H1 (cell line): ENCODE measurements around the gene FICD. TPM values are rescaled to one million over a fixed set of nuclear protein-coding genes. Genes with fewer than 3 reads are reported as not detected.

Source experiments
- FOSL1 ChIP-seq: IDR thresholded peaks from 2 replicates; pipeline ENCODE4 v1.6.1; 2011; ENCODE audit warnings: mild to moderate bottlenecking, low read depth, low read length, moderate library complexity; ENCODE audit not compliant: insufficient read depth
- polyA plus RNA-seq, 7 experiments: library from polyadenylated mRNA; depleted of rRNA in 3 of 7; stranded (reverse) in 5 of 7; unstranded in 2 of 7; fragments of >200 nt in 5 of 7; fragments of 200-250 nt in 2 of 7; gene quantifications; 1 replicate in 5 of 7; 2 replicates in 1 of 7; 4 replicates in 1 of 7; pipeline versions ENCODE4 v1.2.1 to v1.2.3, GENCODE V29; 2011 to 2013; ENCODE audit warnings: missing spikeins in 2 of 7, mixed read lengths in 2 of 7
- total RNA-seq: library from RNA; stranded (reverse); fragmentation: NEBNext Ultra II Directional; extraction: Animal tissue kit (Norgen Biotek cat#: 25700); gene quantifications from 2 replicates; pipeline ENCODE4 v1.2.1, GENCODE V29; 2021
- TF ChIP-seq, protein P1 (sequence below): fragments of 300-600 bp; sonication (generic); IDR thresholded peaks from 2 replicates; pipeline ENCODE4 v1.7.1; 2012; ENCODE audit warnings: low read length, moderate library complexity, mild to moderate bottlenecking, inconsistent platforms; ENCODE audit not compliant: insufficient replicate concordance

FICD gene
- total and polyA plus RNA-seq, 2 of the 8 experiments (the other 6 are each of a cell fraction or from before 2014, with no cell fraction given), result 2.2 to 6.0 TPM

DNA sequence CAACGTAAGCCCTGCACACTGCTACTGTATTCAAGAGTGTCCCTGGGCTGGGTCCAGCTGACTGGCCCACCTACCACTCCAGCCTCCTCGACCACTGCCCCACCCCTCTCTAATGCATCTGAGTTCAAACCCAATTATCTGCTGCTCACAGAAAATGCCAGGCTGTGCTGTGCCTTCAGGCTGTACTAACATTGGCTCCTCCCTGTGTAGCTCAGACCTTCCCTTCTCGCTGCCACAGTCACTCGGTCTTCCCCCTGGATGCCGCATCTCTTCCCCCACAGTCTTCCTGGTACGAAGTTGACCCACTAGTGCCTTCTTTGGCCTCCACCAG lies 12.1 kb downstream of the FICD start (continued):
- TF ChIP-seq, protein P1, sequence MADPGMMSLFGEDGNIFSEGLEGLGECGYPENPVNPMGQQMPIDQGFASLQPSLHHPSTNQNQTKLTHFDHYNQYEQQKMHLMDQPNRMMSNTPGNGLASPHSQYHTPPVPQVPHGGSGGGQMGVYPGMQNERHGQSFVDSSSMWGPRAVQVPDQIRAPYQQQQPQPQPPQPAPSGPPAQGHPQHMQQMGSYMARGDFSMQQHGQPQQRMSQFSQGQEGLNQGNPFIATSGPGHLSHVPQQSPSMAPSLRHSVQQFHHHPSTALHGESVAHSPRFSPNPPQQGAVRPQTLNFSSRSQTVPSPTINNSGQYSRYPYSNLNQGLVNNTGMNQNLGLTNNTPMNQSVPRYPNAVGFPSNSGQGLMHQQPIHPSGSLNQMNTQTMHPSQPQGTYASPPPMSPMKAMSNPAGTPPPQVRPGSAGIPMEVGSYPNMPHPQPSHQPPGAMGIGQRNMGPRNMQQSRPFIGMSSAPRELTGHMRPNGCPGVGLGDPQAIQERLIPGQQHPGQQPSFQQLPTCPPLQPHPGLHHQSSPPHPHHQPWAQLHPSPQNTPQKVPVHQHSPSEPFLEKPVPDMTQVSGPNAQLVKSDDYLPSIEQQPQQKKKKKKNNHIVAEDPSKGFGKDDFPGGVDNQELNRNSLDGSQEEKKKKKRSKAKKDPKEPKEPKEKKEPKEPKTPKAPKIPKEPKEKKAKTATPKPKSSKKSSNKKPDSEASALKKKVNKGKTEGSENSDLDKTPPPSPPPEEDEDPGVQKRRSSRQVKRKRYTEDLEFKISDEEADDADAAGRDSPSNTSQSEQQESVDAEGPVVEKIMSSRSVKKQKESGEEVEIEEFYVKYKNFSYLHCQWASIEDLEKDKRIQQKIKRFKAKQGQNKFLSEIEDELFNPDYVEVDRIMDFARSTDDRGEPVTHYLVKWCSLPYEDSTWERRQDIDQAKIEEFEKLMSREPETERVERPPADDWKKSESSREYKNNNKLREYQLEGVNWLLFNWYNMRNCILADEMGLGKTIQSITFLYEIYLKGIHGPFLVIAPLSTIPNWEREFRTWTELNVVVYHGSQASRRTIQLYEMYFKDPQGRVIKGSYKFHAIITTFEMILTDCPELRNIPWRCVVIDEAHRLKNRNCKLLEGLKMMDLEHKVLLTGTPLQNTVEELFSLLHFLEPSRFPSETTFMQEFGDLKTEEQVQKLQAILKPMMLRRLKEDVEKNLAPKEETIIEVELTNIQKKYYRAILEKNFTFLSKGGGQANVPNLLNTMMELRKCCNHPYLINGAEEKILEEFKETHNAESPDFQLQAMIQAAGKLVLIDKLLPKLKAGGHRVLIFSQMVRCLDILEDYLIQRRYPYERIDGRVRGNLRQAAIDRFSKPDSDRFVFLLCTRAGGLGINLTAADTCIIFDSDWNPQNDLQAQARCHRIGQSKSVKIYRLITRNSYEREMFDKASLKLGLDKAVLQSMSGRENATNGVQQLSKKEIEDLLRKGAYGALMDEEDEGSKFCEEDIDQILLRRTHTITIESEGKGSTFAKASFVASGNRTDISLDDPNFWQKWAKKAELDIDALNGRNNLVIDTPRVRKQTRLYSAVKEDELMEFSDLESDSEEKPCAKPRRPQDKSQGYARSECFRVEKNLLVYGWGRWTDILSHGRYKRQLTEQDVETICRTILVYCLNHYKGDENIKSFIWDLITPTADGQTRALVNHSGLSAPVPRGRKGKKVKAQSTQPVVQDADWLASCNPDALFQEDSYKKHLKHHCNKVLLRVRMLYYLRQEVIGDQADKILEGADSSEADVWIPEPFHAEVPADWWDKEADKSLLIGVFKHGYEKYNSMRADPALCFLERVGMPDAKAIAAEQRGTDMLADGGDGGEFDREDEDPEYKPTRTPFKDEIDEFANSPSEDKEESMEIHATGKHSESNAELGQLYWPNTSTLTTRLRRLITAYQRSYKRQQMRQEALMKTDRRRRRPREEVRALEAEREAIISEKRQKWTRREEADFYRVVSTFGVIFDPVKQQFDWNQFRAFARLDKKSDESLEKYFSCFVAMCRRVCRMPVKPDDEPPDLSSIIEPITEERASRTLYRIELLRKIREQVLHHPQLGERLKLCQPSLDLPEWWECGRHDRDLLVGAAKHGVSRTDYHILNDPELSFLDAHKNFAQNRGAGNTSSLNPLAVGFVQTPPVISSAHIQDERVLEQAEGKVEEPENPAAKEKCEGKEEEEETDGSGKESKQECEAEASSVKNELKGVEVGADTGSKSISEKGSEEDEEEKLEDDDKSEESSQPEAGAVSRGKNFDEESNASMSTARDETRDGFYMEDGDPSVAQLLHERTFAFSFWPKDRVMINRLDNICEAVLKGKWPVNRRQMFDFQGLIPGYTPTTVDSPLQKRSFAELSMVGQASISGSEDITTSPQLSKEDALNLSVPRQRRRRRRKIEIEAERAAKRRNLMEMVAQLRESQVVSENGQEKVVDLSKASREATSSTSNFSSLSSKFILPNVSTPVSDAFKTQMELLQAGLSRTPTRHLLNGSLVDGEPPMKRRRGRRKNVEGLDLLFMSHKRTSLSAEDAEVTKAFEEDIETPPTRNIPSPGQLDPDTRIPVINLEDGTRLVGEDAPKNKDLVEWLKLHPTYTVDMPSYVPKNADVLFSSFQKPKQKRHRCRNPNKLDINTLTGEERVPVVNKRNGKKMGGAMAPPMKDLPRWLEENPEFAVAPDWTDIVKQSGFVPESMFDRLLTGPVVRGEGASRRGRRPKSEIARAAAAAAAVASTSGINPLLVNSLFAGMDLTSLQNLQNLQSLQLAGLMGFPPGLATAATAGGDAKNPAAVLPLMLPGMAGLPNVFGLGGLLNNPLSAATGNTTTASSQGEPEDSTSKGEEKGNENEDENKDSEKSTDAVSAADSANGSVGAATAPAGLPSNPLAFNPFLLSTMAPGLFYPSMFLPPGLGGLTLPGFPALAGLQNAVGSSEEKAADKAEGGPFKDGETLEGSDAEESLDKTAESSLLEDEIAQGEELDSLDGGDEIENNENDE, result no peak
- TF ChIP-seq FOSL1, result no peak
